GM18520 (cell line): ENCODE measurements around the gene PPP4R2.
"Not testable (repeated sequence)": the region's sequence is repeated elsewhere in the genome, so short reads cannot be mapped to it uniquely, and the experiment has no call there.

ENCODE experiments used
- ATAC-seq: cut with Tn5 transposase; IDR thresholded peaks from one replicate; pipeline ENCODE4 v1.9.1; 2021; ENCODE audit not compliant: unreplicated experiment

Gene PPP4R2

DNA sequence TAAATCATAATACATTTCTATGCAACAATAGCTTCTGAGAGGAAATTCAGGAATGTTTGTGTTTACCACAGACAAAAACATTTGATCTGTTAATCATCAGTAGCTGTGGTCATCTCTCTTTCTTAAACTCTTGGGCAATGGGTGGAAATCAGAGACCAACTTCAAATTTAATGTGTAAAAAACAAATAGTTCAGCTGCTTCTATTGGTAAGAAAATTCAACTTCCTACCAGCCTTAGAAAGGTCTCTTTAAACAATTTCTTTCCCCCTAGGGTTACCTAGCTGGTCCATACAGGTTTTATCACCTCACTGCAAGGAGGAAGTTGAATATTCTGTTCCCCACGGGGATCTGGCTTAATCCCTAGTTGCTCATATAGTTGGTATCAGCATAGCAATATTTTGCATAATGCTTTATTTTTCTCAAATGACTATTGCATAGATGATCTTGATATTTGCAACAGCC lies 20.3 kb upstream of the PPP4R2 start:
- no peak for ATAC-seq

DNA sequence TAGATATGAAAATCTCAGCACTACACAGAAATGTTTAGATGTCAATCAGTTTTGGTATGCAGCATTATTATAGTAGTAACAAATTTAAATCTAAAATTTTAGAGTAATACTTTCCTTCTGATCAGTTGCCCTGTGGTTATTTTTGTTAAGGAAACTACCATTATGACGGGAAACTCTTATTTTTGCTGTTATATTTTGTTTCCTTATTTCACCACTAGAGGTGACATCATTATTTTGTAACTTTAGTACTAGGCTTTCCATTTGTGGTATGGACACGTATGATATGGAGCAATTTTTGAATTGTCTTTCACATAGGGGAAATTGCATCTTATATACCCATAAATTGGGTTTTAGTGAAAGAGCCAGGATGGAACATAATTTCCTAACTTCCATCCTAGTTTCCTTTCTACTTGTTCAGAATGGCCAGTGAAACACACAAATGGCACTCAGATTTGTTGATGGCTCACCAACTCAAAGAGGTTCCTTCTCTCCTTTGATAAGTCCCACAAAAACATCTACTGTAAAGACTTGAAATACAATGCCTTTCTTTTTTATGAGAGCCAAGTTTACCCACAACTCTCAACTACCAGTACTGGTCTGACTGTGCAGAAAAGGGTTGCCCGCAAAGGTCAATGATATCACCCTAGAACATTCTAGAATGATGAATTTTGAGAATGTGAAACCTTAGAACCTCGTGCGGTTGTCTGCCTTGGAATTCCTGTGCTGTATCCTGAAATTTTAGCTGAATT lies 19.4 kb upstream of the PPP4R2 start:
- ATAC-seq, result peak; percentile 78

DNA sequence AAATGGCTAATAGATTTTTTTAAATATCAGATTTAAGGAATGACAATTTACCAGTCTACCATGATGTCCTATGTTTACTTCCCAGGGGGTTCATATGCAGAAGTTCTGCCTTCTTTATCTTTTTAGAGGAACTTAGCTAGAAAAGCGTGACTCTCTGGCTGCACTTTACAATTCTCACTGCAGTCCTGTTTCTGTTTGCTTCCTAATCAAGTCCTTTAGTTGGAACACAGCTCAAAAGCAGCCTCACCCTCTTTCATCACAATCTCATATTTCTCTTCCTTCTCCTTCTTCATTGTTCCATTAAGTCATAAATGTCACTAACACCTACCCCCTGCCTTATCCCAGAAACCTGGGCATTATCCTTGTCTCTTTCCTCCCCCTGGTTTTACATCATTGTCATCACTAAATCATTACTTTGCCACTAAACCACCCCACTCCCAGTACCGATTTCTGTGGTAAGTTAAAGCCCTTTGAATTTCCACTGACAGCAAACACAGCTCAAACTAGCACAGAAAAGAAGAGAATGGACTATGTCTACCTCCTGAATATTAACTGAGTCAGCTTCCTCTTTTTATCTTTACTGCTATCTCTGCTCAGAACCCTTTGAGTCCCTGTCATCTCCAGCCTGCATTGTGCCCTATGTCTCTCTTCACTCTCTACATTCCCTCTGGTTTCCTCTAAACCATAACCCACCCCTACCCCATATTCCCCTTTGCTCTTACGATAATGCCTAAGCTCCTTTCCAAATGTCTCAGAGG lies 13.8 kb upstream of the PPP4R2 start:
- no peak for ATAC-seq

DNA sequence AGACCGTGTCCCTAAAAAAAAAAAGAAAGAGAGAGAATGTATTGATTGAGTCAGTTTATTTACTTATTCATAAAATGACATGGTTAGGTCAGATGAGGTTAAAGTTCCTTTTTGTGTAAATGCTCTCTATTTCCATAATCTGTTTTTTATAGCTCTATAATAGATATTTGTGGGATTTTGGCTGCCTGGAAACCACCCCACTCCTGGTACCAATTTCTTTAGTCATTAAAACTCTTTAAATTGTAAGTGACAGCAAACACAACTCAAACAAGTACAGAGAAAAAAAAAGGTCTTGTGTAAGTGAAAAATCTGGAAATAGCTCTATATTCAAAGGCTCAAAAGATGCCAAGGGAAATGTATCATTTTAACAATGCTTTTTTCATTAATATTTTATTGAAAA lies 11.0 kb upstream of the PPP4R2 start:
- no peak for ATAC-seq

DNA sequence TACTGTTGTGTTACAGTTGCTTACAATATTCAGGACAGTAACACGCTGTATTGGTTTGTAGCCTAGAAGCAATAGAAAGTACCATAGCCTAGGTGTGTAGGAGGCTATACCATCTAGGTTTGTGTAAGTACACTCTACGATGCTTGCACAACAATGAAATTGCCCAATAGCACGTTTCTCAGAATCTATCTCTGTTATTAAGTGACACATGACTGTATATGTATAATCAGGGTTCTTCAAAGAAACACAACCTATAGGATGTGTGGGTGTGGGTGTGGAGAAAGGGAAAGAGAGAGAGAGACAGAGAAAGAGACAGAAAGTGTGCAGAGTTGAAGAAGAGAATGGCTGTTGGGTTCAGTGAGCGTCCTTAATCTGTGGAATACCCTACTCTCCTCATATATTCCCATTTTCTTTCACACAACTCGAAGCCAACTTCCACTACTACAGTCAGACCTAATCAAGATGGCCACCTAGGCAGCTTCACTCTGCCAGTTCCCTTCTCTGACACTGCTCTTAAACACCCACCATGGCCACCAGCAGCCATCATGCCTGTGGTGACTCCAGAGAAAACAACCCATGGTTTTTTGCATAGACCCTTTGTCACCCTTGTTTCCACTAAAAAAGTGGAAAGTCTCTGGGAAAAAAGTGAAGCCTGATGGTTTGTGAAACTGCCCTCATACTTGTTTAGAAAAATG lies 5.8 kb upstream of the PPP4R2 start:
- ATAC-seq, result no peak

DNA sequence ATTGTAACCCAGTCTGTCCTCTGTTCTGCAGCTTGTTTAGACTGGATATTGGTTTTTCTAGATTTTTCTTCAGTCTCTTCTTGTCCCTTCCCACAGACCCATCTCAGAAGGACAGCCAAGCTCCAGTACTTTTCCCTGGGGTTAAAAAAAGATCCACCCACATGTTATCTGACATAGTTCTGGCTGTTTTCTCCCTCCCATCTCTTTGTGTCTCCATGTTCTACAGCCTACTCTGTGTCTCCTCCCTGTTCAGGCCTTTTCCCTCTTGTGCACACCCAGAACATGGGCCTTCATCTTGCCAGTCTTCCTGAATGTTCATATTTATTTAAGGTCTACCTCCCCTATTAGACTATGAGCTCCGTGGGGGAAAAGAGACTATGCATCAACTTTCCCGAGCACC lies 5.1 kb upstream of the PPP4R2 start:
- no peak for ATAC-seq

DNA sequence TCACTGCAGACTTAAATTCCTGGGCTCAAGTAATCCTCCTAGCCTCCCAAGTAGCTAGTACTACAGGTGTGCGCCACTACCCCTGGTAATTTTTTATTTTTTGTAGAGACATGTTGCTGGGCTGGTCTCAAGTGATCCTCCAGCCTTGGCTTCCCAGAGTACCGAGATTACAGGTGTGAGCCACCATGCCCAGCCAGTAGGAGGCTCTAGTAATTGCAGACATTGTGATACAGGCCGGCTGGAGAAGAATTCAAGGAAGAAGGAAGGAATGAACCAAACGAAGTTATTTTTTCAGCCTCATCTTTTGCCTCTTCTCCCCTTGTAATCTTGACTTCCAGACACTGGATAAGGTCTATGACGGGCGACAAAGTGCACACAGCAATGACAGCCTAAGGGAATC lies 3.2 kb upstream of the PPP4R2 start:
- ATAC-seq, result no peak

DNA sequence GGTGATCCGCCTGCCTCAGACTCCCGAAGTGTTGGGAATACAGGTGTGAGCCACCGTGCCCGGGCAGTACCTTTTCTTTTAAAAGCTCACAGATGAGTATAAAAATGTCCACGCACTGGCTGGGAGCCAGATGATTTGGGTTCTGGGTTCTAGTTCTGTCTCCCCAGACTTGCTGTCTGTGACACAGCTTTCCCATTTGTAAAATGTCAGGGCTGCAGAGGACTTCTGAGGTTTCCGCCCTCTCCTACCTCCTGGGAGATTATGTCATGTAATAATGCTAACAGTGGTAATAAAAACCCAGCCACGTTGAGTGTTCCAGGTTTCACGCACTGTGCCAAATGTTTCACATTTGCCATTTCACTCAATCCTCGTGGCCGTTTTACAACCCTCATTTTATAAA lies 1.3 kb upstream of the PPP4R2 start:
- no peak for ATAC-seq

DNA sequence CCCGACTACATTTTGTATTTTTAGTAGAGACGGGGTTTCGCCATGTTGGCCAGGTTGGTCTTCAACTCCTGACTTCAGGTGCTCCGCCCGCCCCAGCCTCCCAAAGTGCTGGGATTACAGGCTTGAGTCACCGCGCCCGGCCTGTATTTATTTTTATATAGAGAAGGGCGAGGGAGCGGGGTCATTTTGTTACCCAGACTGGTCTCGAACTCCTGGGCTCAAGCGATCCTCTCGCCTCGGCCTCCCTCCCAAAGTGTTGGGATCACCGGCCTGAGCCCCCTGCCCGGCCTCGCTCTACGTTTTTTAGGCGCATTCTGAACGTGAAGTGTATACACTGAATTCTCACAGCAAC lies 514 bp upstream of the PPP4R2 start:
- ATAC-seq, result no peak

DNA sequence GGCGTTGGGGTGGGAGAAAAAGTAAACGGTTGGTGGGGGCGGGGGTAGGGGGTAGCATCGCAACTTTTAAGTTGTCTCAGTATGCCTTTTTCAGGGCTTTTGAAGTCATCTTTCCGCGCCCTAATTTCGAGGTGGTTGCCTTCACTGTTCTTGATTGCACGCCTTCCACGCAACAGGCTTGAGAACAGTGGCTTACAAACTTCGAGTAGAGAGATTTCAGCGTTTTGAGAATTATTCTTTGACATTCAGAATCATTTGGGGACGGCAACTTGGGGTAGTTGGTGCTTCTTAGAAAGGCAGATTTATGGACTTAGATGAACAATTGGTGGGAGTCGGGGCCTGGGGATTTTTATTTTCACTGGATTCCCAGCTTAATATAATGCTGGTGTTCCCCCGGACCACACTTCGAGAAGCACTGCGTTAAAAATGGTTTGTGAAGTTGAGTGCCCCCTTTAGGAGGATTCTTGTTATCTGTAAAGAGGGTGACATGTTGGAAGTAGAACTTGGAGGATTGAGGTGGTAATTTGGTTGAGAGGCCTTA lies 880 bp downstream of the PPP4R2 start:
- ATAC-seq, result peak; percentile 31

DNA sequence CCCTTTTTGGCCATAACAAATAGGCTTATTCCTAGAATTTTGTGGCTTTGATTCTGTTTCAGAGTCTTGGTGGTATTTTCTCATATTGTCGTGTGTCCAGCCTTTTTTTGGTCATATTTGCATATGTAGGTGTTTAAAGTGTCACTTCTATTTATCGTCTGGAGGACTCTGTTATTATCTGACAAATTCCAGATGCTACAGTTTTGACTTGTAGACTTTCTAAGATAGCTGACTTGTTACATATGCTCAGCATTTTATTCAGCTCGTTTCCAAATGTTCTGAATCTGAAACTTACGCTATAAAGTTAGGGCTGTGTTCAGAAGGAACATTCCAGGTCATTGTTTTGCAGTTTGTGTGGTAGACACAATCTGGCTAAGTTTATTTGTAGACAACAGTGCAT lies 1.9 kb downstream of the PPP4R2 start:
- ATAC-seq, result no peak

DNA sequence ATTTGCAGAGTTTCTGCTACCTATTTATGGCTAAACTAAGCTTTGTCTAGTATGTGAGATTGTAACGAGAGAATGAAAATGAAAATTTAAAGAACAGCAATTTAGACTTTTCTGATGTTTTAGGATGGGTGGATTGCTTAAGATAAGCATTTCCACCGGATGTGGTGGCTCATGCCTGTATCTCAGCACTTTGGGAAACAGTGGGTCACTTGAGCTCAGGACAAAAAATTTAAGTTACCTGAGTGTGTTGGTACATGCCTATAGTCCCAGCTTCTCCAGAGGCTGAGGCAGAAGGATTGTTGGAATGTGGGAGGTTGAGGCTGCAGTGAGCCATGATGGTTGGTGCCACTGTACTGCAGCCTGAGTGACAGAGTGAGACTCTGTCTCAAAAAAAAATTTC lies 3.3 kb downstream of the PPP4R2 start:
- no peak for ATAC-seq

DNA sequence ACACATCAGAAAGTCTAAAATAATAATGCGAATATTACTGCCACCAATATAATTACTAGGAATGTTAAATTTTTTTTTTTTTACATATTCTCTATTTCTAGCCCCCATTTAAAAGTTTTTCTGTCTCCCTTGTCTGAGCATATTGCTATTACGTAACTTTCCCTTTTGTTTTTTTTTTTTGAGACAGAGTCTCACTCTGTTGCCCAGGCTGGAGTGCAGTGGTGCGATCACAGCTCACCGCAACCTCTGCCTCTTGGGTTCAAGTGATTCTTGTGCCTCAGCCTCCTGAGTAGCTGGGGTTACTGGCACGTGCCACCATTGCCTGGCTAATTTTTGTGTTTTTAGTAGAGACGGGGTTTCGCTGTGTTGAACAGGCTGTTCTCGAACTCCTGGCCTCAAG lies 6.4 kb downstream of the PPP4R2 start:
- ATAC-seq, result not testable (repeated sequence)

DNA sequence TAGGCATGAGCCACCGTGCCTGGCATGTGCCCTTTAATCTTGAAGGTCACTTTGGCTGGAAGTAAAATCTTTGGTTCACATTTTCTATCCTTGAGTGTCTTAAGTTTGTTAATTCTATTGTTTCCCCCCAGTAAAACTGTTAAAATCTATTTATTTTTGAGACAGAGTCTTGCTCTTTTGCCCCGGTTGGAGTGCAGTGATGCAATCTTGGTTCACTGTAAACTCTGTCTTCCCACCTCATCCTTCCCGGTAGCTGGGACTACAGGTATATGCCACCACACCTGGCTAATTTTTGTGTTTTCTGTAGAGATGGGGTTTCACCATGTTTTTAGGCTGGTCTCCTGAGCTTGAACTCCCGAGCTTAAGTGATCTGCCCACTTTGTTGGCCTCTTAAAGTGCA lies 7.7 kb downstream of the PPP4R2 start:
- no peak for ATAC-seq

DNA sequence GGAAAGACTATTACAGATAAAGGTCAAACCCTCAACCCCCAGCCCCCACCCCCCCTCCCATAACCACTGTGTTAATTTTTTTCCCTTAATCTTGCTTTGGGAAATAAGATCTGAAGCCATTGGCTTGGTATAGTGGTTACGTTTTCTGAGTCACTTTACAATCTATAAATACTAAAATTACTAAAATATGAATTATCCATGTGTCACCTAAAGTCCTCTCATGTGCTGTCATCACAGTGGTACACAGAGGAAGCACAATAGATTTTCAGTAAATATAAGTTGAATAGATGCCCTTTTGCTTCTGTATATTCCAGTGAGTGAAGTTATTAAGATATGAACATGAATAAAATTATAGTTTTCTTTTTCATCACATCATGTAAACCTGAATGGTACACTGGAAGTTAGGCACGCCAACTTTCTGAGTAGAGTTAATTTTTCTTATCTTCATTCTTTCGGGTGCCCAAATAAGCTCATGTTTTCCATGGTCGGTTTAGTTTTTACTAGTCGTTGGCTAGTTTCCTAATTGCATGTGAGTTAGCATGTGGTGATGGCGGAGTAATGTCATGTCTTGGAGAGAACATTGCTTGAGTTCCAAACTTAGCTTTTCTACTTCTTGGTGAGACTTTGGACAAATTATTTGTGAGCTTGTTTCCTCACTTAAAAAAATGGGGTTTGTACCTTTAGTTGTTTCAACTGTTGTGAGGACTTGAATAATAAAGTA lies 11.5 kb downstream of the PPP4R2 start:
- no peak for ATAC-seq

DNA sequence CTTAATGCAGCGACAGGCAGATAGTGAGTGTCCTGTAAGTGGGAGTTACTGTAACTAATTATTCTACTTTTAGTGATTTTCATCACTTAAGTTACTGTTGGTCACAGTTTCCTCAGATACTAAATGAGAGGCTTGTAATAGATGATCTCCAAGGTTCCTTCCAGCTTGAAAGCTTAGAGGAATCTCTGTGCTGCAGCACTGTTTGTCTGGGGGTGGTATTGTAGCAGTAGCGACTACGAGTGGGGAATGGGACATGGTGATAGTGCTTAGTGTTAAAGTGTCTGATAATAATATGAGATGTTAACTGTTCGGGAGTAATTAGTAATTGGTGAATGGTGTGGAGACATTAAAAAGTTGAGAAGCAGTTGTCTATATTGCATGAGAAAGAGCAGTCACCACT lies 12.4 kb downstream of the PPP4R2 start:
- ATAC-seq, result no peak

DNA sequence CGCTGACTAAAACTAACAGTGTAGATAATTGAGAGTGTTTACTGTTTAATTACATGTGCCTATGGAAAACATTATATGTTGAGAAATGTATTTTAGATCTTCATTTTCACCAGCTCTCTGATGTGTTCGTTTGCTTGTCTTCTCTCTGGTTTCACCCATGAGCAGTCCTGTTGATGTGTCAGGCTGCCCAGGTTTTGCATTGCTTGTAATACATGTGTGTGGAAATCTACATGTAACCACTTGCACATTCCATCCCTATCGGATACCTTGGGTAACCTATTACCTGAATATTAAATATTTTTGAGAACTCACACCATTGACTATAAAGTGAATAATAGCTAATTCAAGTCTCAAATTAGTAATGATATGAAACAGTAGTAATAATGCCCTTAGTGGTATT lies 13.1 kb downstream of the PPP4R2 start:
- no peak for ATAC-seq

DNA sequence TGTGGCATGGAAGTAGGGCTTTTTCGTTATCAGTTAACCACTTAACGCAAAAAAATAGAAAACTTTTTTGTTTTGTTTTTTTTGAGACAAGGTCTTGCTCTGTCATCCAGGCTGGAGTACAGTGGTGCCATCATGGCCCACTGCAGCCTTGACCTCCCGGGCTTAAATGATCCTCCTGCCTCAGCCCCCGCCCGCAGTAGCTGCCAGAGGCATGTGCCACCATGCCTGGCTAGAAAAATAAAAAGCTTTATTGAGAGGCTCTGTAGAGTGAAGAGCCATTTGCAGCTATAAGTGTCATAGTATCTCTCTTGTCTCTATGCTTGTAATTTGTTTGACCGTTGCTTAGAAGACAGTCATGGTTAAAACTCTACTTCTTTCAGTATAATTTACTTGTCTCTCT lies 13.5 kb downstream of the PPP4R2 start:
- ATAC-seq, result no peak

DNA sequence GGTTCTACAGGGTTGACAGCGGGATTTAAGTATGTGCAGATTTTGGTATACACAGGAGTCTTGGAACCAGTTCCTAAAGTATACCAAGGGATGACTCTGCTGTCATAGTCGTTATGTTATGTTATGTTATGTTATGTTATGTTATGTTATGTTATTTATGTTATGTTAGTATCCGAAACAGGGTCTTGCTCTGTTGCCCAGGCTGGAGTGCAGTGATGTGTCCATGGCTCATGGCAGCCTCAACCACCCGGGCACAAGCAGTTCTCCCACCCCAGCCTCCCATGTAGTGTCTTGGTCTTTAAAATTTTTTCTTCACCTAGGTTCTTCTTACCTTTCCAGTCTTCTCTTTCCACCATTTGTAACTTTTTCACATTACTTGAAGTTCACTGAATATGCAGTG lies 21.7 kb downstream of the PPP4R2 start:
- ATAC-seq, result no peak

DNA sequence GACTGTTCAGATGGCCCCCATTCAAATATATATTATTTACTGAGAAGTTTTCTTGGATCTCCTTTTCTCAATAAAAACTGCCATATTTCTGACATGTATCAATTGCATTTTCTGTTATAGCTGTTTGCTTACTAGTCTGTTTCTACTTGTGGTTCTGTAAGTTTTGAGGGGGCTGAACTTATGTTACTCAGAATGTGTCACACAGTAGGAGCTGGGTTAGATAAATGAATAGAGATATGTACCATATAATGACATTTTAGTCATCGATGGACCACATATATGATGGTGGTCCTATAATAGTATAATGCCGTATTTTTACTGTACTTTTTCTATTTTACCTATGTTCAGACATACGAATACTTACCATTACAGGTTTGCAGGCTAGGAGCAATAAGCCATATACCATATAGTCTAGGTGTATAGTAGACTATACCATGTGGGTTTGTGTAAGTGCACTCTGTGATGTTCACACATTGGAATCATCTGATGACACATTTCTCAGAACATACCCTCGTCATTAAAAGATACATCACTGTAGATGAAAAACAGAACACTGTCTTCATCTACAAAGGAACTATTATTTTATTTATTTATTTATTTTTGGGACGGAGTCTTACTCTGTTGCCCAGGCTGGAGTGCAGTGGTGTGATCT lies 22.3 kb downstream of the PPP4R2 start:
- ATAC-seq, result no peak
